Ovary (tissue), 3 donors: ENCODE results near the gene MAB21L1.

Experiments
- POLR2A ChIP-seq: fragments of 450-650 bp; IDR thresholded peaks from one replicate; pipeline ENCODE4 v1.6.1; 2017; ENCODE audit warnings: antibody characterized with exemption, mild to moderate bottlenecking, moderate library complexity
- TF ChIP-seq, protein P1 (sequence below), 3 donors: fragments of 450-650 bp in 2 of 3; fragments of 200-600 bp in 1 of 3; IDR thresholded peaks; one replicate each; pipeline versions ENCODE4 v1.5.1 to v1.8.0; 2016 to 2022; ENCODE audit warnings: antibody characterized with exemption in 3 of 3, mild to moderate bottlenecking in 1 of 3
- donor health status: DM: no; HTN: no; CAD: no.

DNA sequence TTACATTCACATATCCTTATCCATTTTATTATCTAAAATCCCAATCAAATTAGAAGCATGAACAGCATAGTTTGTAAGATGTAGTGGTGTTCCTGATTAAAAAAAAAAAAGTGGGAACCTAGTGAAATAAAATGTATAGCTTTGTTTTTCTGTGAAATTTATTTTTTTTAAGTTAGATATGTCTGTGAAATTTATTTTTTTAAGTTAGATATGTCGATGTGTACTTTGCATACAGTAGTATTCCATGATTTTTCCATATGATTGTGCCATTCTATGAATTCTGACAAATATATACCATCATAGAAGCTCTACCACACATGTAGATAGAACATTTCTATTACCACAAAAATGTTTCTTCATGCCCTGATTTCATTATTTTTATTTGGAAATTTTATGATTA lies 6.0 kb upstream of the MAB21L1 start:
- TF ChIP-seq, protein P1, sequence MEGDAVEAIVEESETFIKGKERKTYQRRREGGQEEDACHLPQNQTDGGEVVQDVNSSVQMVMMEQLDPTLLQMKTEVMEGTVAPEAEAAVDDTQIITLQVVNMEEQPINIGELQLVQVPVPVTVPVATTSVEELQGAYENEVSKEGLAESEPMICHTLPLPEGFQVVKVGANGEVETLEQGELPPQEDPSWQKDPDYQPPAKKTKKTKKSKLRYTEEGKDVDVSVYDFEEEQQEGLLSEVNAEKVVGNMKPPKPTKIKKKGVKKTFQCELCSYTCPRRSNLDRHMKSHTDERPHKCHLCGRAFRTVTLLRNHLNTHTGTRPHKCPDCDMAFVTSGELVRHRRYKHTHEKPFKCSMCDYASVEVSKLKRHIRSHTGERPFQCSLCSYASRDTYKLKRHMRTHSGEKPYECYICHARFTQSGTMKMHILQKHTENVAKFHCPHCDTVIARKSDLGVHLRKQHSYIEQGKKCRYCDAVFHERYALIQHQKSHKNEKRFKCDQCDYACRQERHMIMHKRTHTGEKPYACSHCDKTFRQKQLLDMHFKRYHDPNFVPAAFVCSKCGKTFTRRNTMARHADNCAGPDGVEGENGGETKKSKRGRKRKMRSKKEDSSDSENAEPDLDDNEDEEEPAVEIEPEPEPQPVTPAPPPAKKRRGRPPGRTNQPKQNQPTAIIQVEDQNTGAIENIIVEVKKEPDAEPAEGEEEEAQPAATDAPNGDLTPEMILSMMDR (IDR thresholded peaks at IDR 0.05), result no peak
- TF ChIP-seq POLR2A, result no peak
